K562 (cell line): ENCODE data around the gene RTP5. TPM values are rescaled to one million over a fixed set of nuclear protein-coding genes. Genes with fewer than 3 reads are reported as not detected.
A peak's percentile ranks its signal among the peaks of the same experiment; 100 is the strongest.

Source experiments
- MIER1 ChIP-seq: fragments of 450-650 bp; IDR thresholded peaks from 2 replicates; pipeline ENCODE4 v1.6.1; 2016; ENCODE audit warnings: antibody characterized with exemption, mild to moderate bottlenecking, low read depth
- NR2C1 ChIP-seq, 2 experiments: fragments of 450-650 bp; IDR thresholded peaks; 2 replicates each; pipeline ENCODE4 v1.6.1; 2017; ENCODE audit warnings: mild to moderate bottlenecking in 2 of 2, antibody characterized with exemption in 1 of 2, inconsistent platforms in 1 of 2, missing compliant biosample characterization in 1 of 2, missing genetic modification characterization in 1 of 2
- polyA plus RNA-seq, 8 experiments: library from polyadenylated mRNA; depleted of rRNA in 4 of 8; stranded (reverse) in 5 of 8; unstranded in 3 of 8; fragments of >200 nt; fragmentation: Nextera tagmentation in 2 of 8; fragmentation: Illumina TruSeq in 1 of 8; extraction: Ambion mirVana in 2 of 8; extraction: Trizol in 1 of 8; gene quantifications; 2 replicates each; pipeline versions ENCODE4 v1.2.1 to v1.2.3, GENCODE V29; 2011 to 2014; ENCODE audit warnings: inconsistent platforms in 1 of 8, missing spikeins in 1 of 8
- total RNA-seq, 7 experiments: library from RNA; depleted of rRNA in 6 of 7; stranded (reverse); fragments of >200 nt in 6 of 7; fragmentation: Illumina TruSeq in 2 of 7; extraction: Trizol in 2 of 7; gene quantifications; 2 replicates each; pipeline versions ENCODE4 v1.2.1 to v1.2.3, GENCODE V29; 2011 to 2021; ENCODE audit warnings: low replicate concordance in 1 of 7
- TF ChIP-seq, protein P1 (sequence below): sonication (generic); formaldehyde crosslinking; IDR thresholded peaks from 2 replicates; pipeline ENCODE4 v1.8.1; 2023; ENCODE audit warnings: mild to moderate bottlenecking, missing genetic modification reagents
- TF ChIP-seq, protein P2 (sequence below): fragments of 250-450 bp; sonication (Bioruptor Pico); IDR thresholded peaks from 2 replicates; pipeline ENCODE4 v1.4.0; 2020; ENCODE audit warnings: borderline replicate concordance

RTP5 gene
- total and polyA plus RNA-seq, 9 of the 15 experiments (the other 6 are each of a cell fraction or from before 2014, with no cell fraction given), result not detected

- TF ChIP-seq, protein P1, sequence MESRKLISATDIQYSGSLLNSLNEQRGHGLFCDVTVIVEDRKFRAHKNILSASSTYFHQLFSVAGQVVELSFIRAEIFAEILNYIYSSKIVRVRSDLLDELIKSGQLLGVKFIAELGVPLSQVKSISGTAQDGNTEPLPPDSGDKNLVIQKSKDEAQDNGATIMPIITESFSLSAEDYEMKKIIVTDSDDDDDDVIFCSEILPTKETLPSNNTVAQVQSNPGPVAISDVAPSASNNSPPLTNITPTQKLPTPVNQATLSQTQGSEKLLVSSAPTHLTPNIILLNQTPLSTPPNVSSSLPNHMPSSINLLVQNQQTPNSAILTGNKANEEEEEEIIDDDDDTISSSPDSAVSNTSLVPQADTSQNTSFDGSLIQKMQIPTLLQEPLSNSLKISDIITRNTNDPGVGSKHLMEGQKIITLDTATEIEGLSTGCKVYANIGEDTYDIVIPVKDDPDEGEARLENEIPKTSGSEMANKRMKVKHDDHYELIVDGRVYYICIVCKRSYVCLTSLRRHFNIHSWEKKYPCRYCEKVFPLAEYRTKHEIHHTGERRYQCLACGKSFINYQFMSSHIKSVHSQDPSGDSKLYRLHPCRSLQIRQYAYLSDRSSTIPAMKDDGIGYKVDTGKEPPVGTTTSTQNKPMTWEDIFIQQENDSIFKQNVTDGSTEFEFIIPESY (CRISPR knock-in tag), result peak; percentile 99
- TF ChIP-seq, protein P2, sequence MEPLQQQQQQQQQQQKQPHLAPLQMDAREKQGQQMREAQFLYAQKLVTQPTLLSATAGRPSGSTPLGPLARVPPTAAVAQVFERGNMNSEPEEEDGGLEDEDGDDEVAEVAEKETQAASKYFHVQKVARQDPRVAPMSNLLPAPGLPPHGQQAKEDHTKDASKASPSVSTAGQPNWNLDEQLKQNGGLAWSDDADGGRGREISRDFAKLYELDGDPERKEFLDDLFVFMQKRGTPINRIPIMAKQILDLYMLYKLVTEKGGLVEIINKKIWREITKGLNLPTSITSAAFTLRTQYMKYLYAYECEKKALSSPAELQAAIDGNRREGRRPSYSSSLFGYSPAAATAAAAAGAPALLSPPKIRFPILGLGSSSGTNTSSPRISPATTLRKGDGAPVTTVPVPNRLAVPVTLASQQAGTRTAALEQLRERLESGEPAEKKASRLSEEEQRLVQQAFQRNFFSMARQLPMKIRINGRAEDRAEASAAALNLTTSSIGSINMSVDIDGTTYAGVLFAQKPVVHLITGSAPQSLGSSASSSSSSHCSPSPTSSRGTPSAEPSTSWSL (CRISPR knock-in tag), result no peak
- TF ChIP-seq MIER1, result peak; percentile 57; the same call in 1 of the 2 replicates
- peak; percentile 64 for TF ChIP-seq NR2C1 (IDR thresholded peaks at IDR 0.05)
- TF ChIP-seq NR2C1 (tag; IDR thresholded peaks at IDR 0.05), result peak; percentile 28; the same call in 1 of the 2 replicates
Observed at GRCh38 chr2:241842620-241843211, 26.8 kb upstream of the RTP5 start (continued).
